Measurements from ENCODE around the gene DDX41.

DNA sequence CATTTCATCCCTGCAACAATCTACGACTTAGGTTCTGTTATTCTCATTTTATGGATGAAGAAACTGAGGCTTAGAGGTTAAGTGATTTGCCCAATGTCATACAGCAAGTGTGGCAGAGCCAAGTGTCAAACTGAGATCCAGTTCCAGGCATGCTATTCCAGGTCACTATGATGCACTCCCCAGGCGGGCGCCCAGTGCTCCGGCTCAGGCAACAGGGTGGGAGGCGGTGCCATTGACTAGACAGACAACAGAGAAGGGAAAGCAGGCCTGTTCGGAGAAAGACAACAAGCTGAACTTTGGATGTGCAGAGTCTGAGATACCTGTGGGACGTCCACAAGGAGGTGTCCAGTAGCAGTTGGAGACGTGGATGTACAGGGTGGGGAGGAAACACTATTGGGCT lies 10.8 kb upstream of the DDX41 start:
- TF ChIP-seq, protein P1, sequence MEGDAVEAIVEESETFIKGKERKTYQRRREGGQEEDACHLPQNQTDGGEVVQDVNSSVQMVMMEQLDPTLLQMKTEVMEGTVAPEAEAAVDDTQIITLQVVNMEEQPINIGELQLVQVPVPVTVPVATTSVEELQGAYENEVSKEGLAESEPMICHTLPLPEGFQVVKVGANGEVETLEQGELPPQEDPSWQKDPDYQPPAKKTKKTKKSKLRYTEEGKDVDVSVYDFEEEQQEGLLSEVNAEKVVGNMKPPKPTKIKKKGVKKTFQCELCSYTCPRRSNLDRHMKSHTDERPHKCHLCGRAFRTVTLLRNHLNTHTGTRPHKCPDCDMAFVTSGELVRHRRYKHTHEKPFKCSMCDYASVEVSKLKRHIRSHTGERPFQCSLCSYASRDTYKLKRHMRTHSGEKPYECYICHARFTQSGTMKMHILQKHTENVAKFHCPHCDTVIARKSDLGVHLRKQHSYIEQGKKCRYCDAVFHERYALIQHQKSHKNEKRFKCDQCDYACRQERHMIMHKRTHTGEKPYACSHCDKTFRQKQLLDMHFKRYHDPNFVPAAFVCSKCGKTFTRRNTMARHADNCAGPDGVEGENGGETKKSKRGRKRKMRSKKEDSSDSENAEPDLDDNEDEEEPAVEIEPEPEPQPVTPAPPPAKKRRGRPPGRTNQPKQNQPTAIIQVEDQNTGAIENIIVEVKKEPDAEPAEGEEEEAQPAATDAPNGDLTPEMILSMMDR (conservative IDR thresholded peaks at IDR 0.05 in 1 of 2, IDR thresholded peaks at IDR 0.05 in 1 of 2; ENCODE audit: low read depth in 1 of 2, low read length in 2 of 2): no peak
- no peak for TF ChIP-seq EZH2 (IDR thresholded peaks at IDR 0.05; ENCODE audit: low read length, missing control alignments)

Data from fibroblast of lung (primary cell).